ENCODE results near the gene AGPAT4.
A peak's percentile ranks its signal among the peaks of the same experiment; 100 is the strongest.
"Not testable (repeated sequence)": the region's sequence is repeated elsewhere in the genome, so short reads cannot be mapped to it uniquely, and the experiment has no call there.

The AGPAT4 gene

GRCh38 chr6:161273752-161274487, at the start of gene AGPAT4:
AGPAT4 (minus strand) TSS chr6:161274061; CDS start chr6:161232213, 41,848 bp downstream.
- peak; percentile 61 for DNase-seq

GRCh38 chr6:161319231-161319630, 45.4 kb upstream of the AGPAT4 start:
- no peak for DNase-seq

- DNase-seq, result no peak
These were observed 44.6 kb upstream of the AGPAT4 start for GRCh38 chr6:161318456-161318855.

- DNase-seq, result no peak
These were observed 42.7 kb upstream of the AGPAT4 start for GRCh38 chr6:161316531-161316930.

- not testable (repeated sequence) for DNase-seq
These were observed 41.5 kb upstream of the AGPAT4 start for GRCh38 chr6:161315246-161315917.

GRCh38 chr6:161314541-161315245, 40.8 kb upstream of the AGPAT4 start:
- DNase-seq, result not testable (repeated sequence)

GRCh38 chr6:161313940-161314509, 40.2 kb upstream of the AGPAT4 start:
- DNase-seq, result no peak

GRCh38 chr6:161313475-161313874, 39.6 kb upstream of the AGPAT4 start:
- not testable (repeated sequence) for DNase-seq

- DNase-seq, result not testable (repeated sequence)
These were observed 35.9 kb upstream of the AGPAT4 start for GRCh38 chr6:161309774-161310173.

GRCh38 chr6:161308075-161308655, 34.3 kb upstream of the AGPAT4 start:
- no peak for DNase-seq

- no peak for DNase-seq
These were observed 32.0 kb upstream of the AGPAT4 start for GRCh38 chr6:161305860-161306259.

- no peak for DNase-seq
These were observed 29.9 kb upstream of the AGPAT4 start for GRCh38 chr6:161303628-161304340.

- no peak for DNase-seq
These were observed 29.1 kb upstream of the AGPAT4 start for GRCh38 chr6:161302949-161303348.

- no peak for DNase-seq
These were observed 27.5 kb upstream of the AGPAT4 start for GRCh38 chr6:161301338-161301737.

- DNase-seq, result no peak
These were observed 27.0 kb upstream of the AGPAT4 start for GRCh38 chr6:161300823-161301222.

GRCh38 chr6:161299726-161300125, 25.9 kb upstream of the AGPAT4 start:
- no peak for DNase-seq

GRCh38 chr6:161295784-161296183, 21.9 kb upstream of the AGPAT4 start:
- no peak for DNase-seq

GRCh38 chr6:161292650-161293281, 18.9 kb upstream of the AGPAT4 start:
- DNase-seq, result no peak

- no peak for DNase-seq
These were observed 18.3 kb upstream of the AGPAT4 start for GRCh38 chr6:161292145-161292544.

- no peak for DNase-seq
These were observed 16.9 kb upstream of the AGPAT4 start for GRCh38 chr6:161290751-161291150.

GRCh38 chr6:161284653-161285052, 10.8 kb upstream of the AGPAT4 start:
- DNase-seq, result no peak

- DNase-seq, result no peak
These were observed 7.2 kb upstream of the AGPAT4 start for GRCh38 chr6:161281092-161281491.

All from NCI-H2029 treated with DMSO at 0.1 percent for 48 hours (cell line).